A549 (cell line): ENCODE measurements around the gene FRRS1L. TPM values are rescaled to one million over a fixed set of nuclear protein-coding genes. Genes with fewer than 3 reads are reported as not detected.

Experiments
- ATAC-seq, 2 experiments: fragments of 200-7000 bp in 1 of 2; fragments of >200 bp in 1 of 2; cut with Nextera tagmentation in 1 of 2; cut with Tn5 transposase in 1 of 2; 3 replicates each; pipeline versions ENCODE4 v1.8.0 to v1.9.1; 2018 to 2020; ENCODE audit warnings: mild to moderate bottlenecking in 1 of 2, moderate library complexity in 1 of 2
- CTCF ChIA-PET: fragments of 300-600 bp; sonication (Branson Sonifier 250); formaldehyde crosslinking; extraction: SDS; loops from one replicate; lab custom pipeline; 2021; ENCODE audit warnings: antibody characterized with exemption, inconsistent platforms; lab: Yijun Ruan, JAX
- POLR2A ChIA-PET: fragments of 350-600 bp; formaldehyde crosslinking; extraction: SDS; loops from one replicate; lab custom pipeline; 2021; ENCODE audit warnings: antibody characterized with exemption, inconsistent platforms; lab: Yijun Ruan, JAX
- DNase-seq, 2 experiments: peaks; one replicate each; pipeline versions ENCODE4 v3.0.0 to v3.0.0-alpha.2; 2011 to 2016; ENCODE audit warnings: low read depth in 1 of 2, low spot score in 1 of 2
- FAIRE-seq: peaks from 2 replicates; lab custom pipeline; 2011; peaks lifted over from hg19 to GRCh38; lab: Jason Lieb, UNC
- H3K27ac ChIP-seq, 2 experiments: fragments of >200 bp; sonication (Bioruptor Twin); formaldehyde crosslinking; 3 replicates each; pipeline ENCODE4 v1.5.1; 2016 to 2017
- H3K4me1 ChIP-seq: fragments of >200 bp; sonication (Bioruptor Twin); formaldehyde crosslinking; 3 replicates; pipeline ENCODE4 v1.6.1; 2016
- H3K4me2 ChIP-seq: fragments of >200 bp; sonication (Bioruptor Twin); formaldehyde crosslinking; 3 replicates; pipeline ENCODE4 v1.6.1; 2016
- H3K4me3 ChIP-seq: fragments of >200 bp; sonication (Bioruptor Twin); formaldehyde crosslinking; 3 replicates; pipeline ENCODE4 v1.5.1; 2016
- H3K9me3 ChIP-seq: fragments of >200 bp; sonication (Bioruptor Twin); formaldehyde crosslinking; 3 replicates; pipeline ENCODE4 v1.6.1; 2016
- ATOH8 ChIP-seq: fragments of 250-450 bp; sonication (Bioruptor Pico); IDR thresholded peaks from 2 replicates; pipeline ENCODE4 v1.5.0; 2020; ENCODE audit warnings: low read depth, mild to moderate bottlenecking, moderate library complexity
- CHD2 ChIP-seq: fragments of 150-350 bp; IDR thresholded peaks from 2 replicates; pipeline ENCODE4 v1.6.1; 2014; ENCODE audit warnings: low read length; ENCODE audit not compliant: partially characterized antibody
- CHD4 ChIP-seq: fragments of 200-600 bp; sonication (generic); IDR thresholded peaks from 2 replicates; pipeline ENCODE4 v1.6.1; 2016; ENCODE audit warnings: antibody characterized with exemption, mild to moderate bottlenecking, borderline replicate concordance
- EHF ChIP-seq: fragments of 250-450 bp; sonication (Bioruptor Pico); IDR thresholded peaks from 2 replicates; pipeline ENCODE4 v1.5.0; 2020; ENCODE audit warnings: mild to moderate bottlenecking
- EHMT2 ChIP-seq: fragments of 200-600 bp; sonication (generic); IDR thresholded peaks from 2 replicates; pipeline ENCODE4 v1.6.1; 2016; ENCODE audit warnings: antibody characterized with exemption, low read depth, mild to moderate bottlenecking, moderate library complexity
- ELK1 ChIP-seq: fragments of 150-350 bp; IDR thresholded peaks from 2 replicates; pipeline ENCODE4 v1.6.1; 2014; ENCODE audit warnings: low read depth, mild to moderate bottlenecking, low read length
- FOSL2 ChIP-seq, 2 experiments: fragments of 450-650 bp in 1 of 2; fragments of >200 bp in 1 of 2; sonication (Bioruptor Twin) in 1 of 2; formaldehyde crosslinking; IDR thresholded peaks; 2 replicates each; pipeline versions ENCODE4 v1.5.0 to v1.6.1; 2016 to 2020; ENCODE audit warnings: mild to moderate bottlenecking in 1 of 2, moderate library complexity in 1 of 2
- HES2 ChIP-seq: fragments of >200 bp; sonication (Bioruptor Twin); formaldehyde crosslinking; IDR thresholded peaks from 2 replicates; pipeline ENCODE4 v1.6.1; 2016
- HEYL ChIP-seq: fragments of 250-450 bp; sonication (Bioruptor Pico); IDR thresholded peaks from 2 replicates; pipeline ENCODE4 v1.8.0; 2021; ENCODE audit warnings: mild to moderate bottlenecking, moderate library complexity
- HOXB5 ChIP-seq: fragments of 250-450 bp; sonication (Bioruptor Pico); IDR thresholded peaks from 2 replicates; pipeline ENCODE4 v1.5.0; 2020; ENCODE audit warnings: mild to moderate bottlenecking, moderate library complexity
- MAZ ChIP-seq: fragments of 150-350 bp; IDR thresholded peaks from 2 replicates; pipeline ENCODE4 v1.6.1; 2014; ENCODE audit warnings: antibody characterized with exemption, low read depth, low read length, borderline replicate concordance
- NPAS2 ChIP-seq: fragments of 250-450 bp; sonication (Bioruptor Pico); IDR thresholded peaks from 2 replicates; pipeline ENCODE4 v1.8.0; 2022; ENCODE audit warnings: mild to moderate bottlenecking, moderate library complexity, borderline replicate concordance
- PBX3 ChIP-seq: IDR thresholded peaks from 2 replicates; pipeline ENCODE4 v1.6.1; 2012
- RAD21 ChIP-seq, 2 experiments: fragments of >200 bp in 1 of 2; sonication (Bioruptor Twin) in 1 of 2; formaldehyde crosslinking in 1 of 2; IDR thresholded peaks in 1 of 2; conservative IDR thresholded peaks in 1 of 2; 2 replicates in 1 of 2; 3 replicates in 1 of 2; pipeline ENCODE4 v1.6.1; 2012 to 2018; ENCODE audit warnings: inconsistent platforms in 1 of 2
- RARB ChIP-seq: fragments of 250-450 bp; sonication (Bioruptor Pico); IDR thresholded peaks from 2 replicates; pipeline ENCODE4 v1.8.0; 2021; ENCODE audit warnings: mild to moderate bottlenecking, moderate library complexity
- RCOR1 ChIP-seq: fragments of 150-350 bp; IDR thresholded peaks from 2 replicates; pipeline ENCODE4 v1.6.1; 2014; ENCODE audit warnings: antibody characterized with exemption, low read length, low read depth
- REST ChIP-seq: fragments of 200-600 bp; sonication (generic); IDR thresholded peaks from 2 replicates; pipeline ENCODE4 v1.6.1; 2016; ENCODE audit warnings: antibody characterized with exemption, mild to moderate bottlenecking, moderate library complexity
- ZFP36 ChIP-seq: fragments of 450-650 bp; IDR thresholded peaks from 2 replicates; pipeline ENCODE4 v1.6.1; 2014; ENCODE audit warnings: borderline replicate concordance; ENCODE audit not compliant: partially characterized antibody
- WGBS: methylation state at CpG from one replicate; pipeline ENCODE4 v1.1.6; 2017; ENCODE audit errors: missing lambda C conversion rate; 5-methylcytosine and 5-hydroxymethylcytosine counted together
- polyA plus RNA-seq, 4 experiments: library from polyadenylated mRNA; depleted of rRNA in 3 of 4; stranded (reverse); fragments of >200 nt; fragmentation: RNase III in 1 of 4; extraction: RNeasy Plus Mini Kit Qiagen cat#74134 plus additional on column Dnase treatment in 1 of 4; gene quantifications; 2 replicates in 3 of 4; 3 replicates in 1 of 4; pipeline ENCODE4 v1.2.3, GENCODE V29; 2011 to 2017

Gene FRRS1L
- polyA plus RNA-seq, 2 of the 4 experiments (the other 2 are of a cell fraction), result 0.54 to 1.5 TPM

GRCh38 chr9:109139851-109140250 lies 27.2 kb downstream of the FRRS1L start:
- ChIA-PET POLR2A (no interaction called here), CTCF (interaction anchor here (1.1 kb wide), 1 partner anchor 10 kb away, joined by 3 read pairs; no protein-coding TSS in a partner anchor)
- Histone ChIP-seq H3K4me1 (peaks cover 5% of the 10 kb centered on the region; the same call in 1 of the 3 replicates), H3K27ac (no peak overlapping the region), H3K4me3 (no peak overlapping the region), H3K4me2 (no peak overlapping the region), H3K9me3 (no peaks in the 10 kb centered on the region)
- FAIRE-seq, result no peak
- TF ChIP-seq MAZ (no peak), HEYL (no peak), RAD21 (conservative IDR thresholded peaks at IDR 0.05 in 1 of 2, IDR thresholded peaks at IDR 0.05 in 1 of 2) (no peak), NPAS2 (no peak), ZFP36 (no peak), FOSL2 (IDR thresholded peaks at IDR 0.05) (no peak), FOSL2 (CRISPR knock-in tag; IDR thresholded peaks at IDR 0.05) (no peak), CHD4 (no peak)
- no peak for ATAC-seq
- WGBS, result 69% methylated on average over 1 of the region's 1 CpG
- no peak for DNase-seq

GRCh38 chr9:109138421-109138820 lies 28.6 kb downstream of the FRRS1L start:
- 73% methylated on average over 2 of the region's 2 CpGs for whole genome bisulfite sequencing
- ATAC-seq, result no peak
- FAIRE-seq, result no peak
- TF ChIP-seq HES2, result no peak
- no peak for TF ChIP-seq RARB (CRISPR knock-in tag)
- TF ChIP-seq EHF (CRISPR knock-in tag), result no peak
- no peak for TF ChIP-seq PBX3
- no peak for TF ChIP-seq EHMT2
- TF ChIP-seq ZFP36, result no peak
- POLR2A ChIA-PET, result no interaction called here
- CTCF ChIA-PET, result no interaction called here
- Histone ChIP-seq H3K9me3 (no peaks in the 10 kb centered on the region), H3K4me1 (no peaks in the 10 kb centered on the region), H3K4me3 (no peak overlapping the region), H3K27ac (no peak overlapping the region), H3K4me2 (no peak overlapping the region)
- no peak for DNase-seq

GRCh38 chr9:109134167-109134578 lies 32.9 kb downstream of the FRRS1L start:
- Histone ChIP-seq H3K27ac (no peak overlapping the region), H3K4me2 (no peak overlapping the region), H3K4me1 (no peaks in the 10 kb centered on the region), H3K9me3 (no peaks in the 10 kb centered on the region)
- FAIRE-seq (no peak), DNase-seq (no peak)
- ChIA-PET CTCF (no interaction called here), POLR2A (no interaction called here)
- TF ChIP-seq CHD2 (no peak), ATOH8 (CRISPR knock-in tag) (no peak), ELK1 (no peak), REST (no peak), RCOR1 (no peak), HOXB5 (no peak), RAD21 (conservative IDR thresholded peaks at IDR 0.05 in 1 of 2, IDR thresholded peaks at IDR 0.05 in 1 of 2) (no peak)
- TF ChIP-seq, all 56 proteins: peak for 0
- no peak for ATAC-seq
- WGBS, result 97% methylated on average over 1 of the region's 1 CpG
- no peak overlapping the region for H3K4me3 ChIP-seq
